HG03354 (cell line): ENCODE data around the gene CAMTA1.
"Not testable (repeated sequence)": the region's sequence is repeated elsewhere in the genome, so short reads cannot be mapped to it uniquely, and the experiment has no call there.

ENCODE experiments used
- ATAC-seq: cut with Tn5 transposase; IDR thresholded peaks from one replicate; pipeline ENCODE4 v1.9.1; 2021; ENCODE audit warnings: mild to moderate bottlenecking; ENCODE audit not compliant: unreplicated experiment, poor library complexity, severe bottlenecking

The CAMTA1 gene

GRCh38 chr1:7417618-7418017 lies 632.4 kb downstream of the CAMTA1 start:
- not testable (repeated sequence) for ATAC-seq

- ATAC-seq = no peak
These were observed 633.3 kb downstream of the CAMTA1 start for GRCh38 chr1:7418442-7419080.

GRCh38 chr1:7420098-7420445 lies 634.8 kb downstream of the CAMTA1 start:
- no peak for ATAC-seq

DNA sequence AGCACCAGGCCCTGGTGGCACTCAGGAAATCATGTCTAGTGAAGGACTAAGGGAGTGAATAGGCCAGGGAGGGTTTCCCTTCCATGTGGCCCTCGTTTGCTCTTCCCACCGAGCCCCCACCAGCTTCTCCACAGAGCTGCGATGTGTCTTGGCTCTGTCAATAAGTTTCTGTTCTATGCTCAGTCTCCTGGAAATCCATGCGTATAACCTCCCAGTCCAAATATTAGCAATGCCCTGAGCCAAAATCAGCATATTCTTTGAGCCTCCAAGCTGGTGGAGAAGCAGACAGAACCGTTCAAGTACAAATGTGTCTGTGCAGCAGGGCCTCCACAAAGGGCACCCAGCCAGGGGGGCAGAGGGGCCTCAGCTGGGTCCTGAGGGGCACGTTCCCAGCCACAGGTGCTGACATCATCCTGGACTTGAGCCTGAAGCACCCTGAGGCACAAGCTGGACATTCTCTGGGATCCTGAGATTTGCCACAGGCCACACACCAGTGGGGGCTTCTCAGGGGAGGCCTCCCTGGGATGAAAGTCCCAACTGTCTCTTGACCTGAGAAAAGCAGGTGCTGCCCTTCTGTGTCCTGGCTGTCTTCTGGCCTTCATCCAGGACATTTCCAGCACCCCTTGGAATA lies 635.3 kb downstream of the CAMTA1 start:
- no peak for ATAC-seq

DNA sequence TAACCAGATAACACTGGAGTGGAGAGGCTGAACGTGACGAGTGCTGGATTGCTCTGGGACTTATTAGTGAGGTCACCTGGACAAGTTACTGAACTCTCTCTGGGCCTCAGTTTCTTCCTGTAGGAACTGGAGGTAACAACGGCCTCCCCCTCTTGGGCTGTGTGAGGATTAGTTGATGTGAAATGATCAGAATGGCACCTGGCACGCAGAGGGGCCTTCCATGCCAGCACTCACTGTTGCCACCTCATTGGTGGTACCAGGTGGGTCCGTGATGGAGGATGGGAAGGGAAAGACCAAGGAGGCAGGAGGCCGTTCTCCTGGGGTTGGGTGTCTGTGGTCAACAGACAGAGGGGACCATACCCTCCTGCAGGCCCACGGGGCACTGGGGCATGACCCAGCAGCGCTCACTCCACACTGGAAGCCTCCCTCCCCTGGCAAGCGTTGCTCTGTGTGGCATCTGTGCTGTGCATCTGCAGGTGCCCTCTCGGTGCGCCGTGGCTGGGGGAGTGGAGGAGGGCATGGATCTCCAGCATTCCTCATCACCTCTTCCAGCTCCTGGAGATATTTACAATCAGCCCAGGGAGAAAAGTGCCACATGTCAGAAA lies 636.3 kb downstream of the CAMTA1 start:
- no peak for ATAC-seq

GRCh38 chr1:7422081-7422480 lies 636.8 kb downstream of the CAMTA1 start:
- no peak for ATAC-seq

- ATAC-seq = no peak
These were observed 637.3 kb downstream of the CAMTA1 start for GRCh38 chr1:7422561-7422960.

DNA sequence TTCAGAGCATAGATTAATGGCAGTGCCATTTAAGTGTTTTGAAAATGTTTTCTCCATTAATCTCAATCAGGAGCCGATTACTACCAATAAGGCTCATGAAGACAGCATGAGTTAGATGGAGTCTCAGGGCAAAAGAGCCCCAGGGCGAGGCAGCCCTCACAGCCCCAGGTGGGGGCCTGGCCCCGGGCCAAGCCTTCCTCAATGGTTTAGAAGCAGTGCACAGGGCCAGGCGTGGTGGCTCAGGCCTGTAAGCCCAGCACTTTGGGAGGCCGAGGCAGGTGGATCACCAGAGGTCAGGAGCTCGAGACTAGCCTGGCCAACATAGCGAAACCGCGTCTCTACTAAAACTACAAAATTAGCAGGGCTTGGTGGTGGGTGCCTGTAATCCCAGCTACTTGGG lies 637.7 kb downstream of the CAMTA1 start:
- ATAC-seq = no peak

GRCh38 chr1:7424352-7424890 lies 639.2 kb downstream of the CAMTA1 start:
- ATAC-seq = no peak

DNA sequence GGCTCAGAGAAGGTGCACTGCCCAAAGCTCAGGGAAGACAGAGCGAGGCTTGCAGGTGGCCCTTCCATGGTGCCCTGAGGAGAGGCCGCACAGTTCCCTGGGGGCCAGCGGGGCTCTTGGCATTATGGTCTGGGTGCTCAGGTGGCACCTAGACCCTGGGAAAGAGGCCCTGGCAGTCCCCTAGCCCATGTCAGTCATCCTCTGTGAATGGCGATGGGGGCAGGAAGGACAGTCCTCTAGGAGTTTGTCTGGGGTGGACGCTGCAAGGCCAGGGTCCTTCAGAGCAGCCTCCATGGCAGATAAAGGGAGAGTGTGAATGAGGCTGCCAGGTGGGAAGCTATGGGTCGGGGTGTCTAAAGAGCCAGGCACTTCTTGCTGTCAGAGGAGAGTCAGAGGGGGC lies 640.0 kb downstream of the CAMTA1 start:
- ATAC-seq = no peak

DNA sequence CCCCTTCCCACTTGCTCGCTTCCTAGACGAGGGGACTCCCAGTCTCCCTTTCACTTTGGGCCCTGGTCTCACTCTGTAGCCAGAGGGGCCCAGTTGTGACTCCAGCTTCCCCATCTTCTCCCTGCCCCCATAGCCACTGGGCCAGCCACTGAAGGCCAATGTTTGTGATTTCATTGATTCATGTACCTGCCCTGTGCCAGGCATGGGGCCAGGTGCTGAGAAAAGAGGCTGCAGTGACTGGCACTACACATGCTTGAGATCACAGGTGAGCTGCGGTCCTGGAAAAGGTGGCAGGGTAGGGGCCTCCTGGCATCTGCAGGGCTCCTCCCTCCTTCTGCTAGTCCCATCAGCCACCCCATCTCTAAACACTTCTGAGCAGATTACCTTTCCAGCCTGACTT lies 640.5 kb downstream of the CAMTA1 start:
- ATAC-seq = no peak

- no peak for ATAC-seq
These were observed 641.7 kb downstream of the CAMTA1 start for GRCh38 chr1:7426780-7427604.

GRCh38 chr1:7427605-7428300 lies 642.5 kb downstream of the CAMTA1 start:
- no peak for ATAC-seq

GRCh38 chr1:7429290-7429689 lies 644.0 kb downstream of the CAMTA1 start:
- no peak for ATAC-seq

DNA sequence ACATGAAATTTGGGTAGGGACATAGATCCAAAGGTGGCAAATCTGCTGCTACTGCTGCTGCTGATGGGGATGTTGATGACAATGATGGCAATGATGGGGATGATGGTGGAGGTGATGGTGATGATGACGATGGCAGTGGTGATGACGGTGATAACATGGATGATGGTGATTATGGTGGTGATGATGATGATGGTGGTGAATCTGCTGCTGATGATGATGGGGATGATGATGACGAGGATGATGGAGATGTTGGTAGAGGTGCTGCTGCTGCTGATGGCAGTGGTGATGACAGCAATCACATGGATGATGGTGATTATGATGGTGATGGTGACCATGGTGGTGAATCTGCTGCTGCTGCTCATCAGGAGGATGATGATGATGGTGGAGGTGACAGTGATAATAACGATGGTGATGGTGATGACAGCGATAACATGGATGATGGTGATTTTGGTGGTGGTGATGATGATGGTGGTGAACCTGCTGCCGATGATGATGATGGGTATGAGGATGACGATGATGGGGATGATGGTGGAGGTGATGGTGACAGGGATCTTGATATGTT lies 644.9 kb downstream of the CAMTA1 start:
- ATAC-seq = no peak

DNA sequence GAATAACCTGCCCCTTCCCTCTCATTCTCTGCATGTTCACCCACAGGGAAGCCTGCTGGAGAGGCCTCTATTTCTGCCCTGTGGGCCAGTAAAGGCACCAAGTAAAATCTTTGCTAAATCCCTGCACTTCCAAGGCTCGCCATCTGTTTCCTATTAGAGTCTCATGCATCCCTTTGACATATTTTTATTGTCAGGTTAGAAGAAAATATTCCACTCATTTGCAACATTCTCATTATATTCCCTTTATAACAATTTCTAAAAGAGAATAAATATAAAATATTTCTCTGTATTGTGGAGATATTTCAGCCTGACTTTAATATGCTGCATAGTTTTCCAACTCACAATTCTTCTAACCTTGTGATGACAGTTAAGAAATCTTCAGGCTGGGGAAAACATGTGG lies 645.4 kb downstream of the CAMTA1 start:
- no peak for ATAC-seq

- no peak for ATAC-seq
These were observed 647.0 kb downstream of the CAMTA1 start for GRCh38 chr1:7432102-7432899.

- no peak for ATAC-seq
These were observed 647.7 kb downstream of the CAMTA1 start for GRCh38 chr1:7432900-7433380.

DNA sequence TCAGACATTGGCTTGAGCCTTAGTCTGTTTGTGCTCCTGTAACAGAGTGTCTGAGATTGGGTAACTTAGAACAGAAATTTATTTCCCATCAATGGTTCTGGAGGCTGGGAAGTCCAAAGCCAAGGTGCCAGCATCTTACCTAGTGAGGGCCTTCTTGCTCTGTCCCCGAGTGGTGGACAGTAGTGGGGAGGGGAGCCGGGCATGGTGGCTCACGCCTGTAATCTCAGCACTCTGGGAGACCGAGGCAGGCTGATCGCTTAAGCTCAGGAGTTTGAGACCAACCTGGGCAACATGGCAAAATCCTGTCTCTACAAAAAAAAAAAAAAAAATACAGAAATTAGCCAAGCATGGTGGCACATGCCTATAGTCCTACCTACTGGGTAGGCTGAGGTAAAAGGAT lies 649.3 kb downstream of the CAMTA1 start:
- ATAC-seq = no peak
